ENCODE data around the gene ANKRD13C.

ANKRD13C gene

DNA sequence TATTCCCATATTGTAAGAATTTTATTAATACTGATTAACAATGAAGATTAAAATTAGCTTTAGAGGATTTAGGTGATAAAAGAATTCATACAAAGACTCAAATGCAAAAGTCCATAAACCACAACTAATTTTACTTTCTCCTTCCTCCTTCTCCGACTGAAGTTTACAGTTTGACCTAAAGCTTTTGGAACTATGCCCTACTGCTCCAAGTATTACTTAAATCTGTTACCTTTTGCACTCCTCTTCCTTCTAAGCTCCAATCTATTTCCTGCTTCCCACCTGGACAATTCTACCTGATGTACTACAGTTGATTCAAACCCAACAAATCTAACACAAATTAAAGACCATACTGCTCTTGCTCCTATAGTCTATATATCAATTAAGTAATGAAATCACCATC, 36.3 kb downstream of the ANKRD13C start:
- CTCF ChIA-PET, result no interaction called here
- POLR2A ChIA-PET, result interaction anchor here (0.9 kb wide), 1 partner anchor 11 kb away, joined by 3 read pairs; no protein-coding TSS in a partner anchor
- Histone ChIP-seq H3K36me3 (ENCODE audit: control insufficient read depth in 2 of 2, insufficient read depth in 1 of 2, low read length in 2 of 2) (peaks cover 4 to 5% of the 10 kb centered on the region in 2 experiments; a peak in 2 of 3 replicates), H3K9me3 (ENCODE audit: control insufficient read depth, insufficient read depth, low read depth, low read length) (no peaks in the 10 kb centered on the region), H3K27ac (ENCODE audit: extremely low read depth, low read depth, low read length) (no peak overlapping the region), H3K4me3 (ENCODE audit: low read depth, low read length) (no peak overlapping the region), H3K4me1 (ENCODE audit: control insufficient read depth, insufficient read depth, low read length) (peaks cover 6% of the 10 kb centered on the region)
- TF ChIP-seq ZNF658 (tag by site-specific recombination; IDR thresholded peaks at IDR 0.05) (no peak), ZNF624 (tag by site-specific recombination; IDR thresholded peaks at IDR 0.05) (no peak), KLF16 (tag by site-specific recombination; IDR thresholded peaks at IDR 0.05) (no peak)

- H3K9me3 ChIP-seq (ENCODE audit: control insufficient read depth, insufficient read depth, low read depth, low read length), result no peaks in the 10 kb centered on the region
- CTCF ChIA-PET, result no interaction called here
- POLR2A ChIA-PET, result no interaction called here
- no peak for TF ChIP-seq ZSCAN30 (tag by site-specific recombination; IDR thresholded peaks at IDR 0.05)
- TF ChIP-seq KLF10 (tag by site-specific recombination; IDR thresholded peaks at IDR 0.05), result no peak
- no peak for TF ChIP-seq YY1 (tag by site-specific recombination; IDR thresholded peaks at IDR 0.05)
- TF ChIP-seq ZNF26 (tag by site-specific recombination; IDR thresholded peaks at IDR 0.05), result no peak
- no peak for TF ChIP-seq ZNF530 (tag by site-specific recombination; IDR thresholded peaks at IDR 0.05; ENCODE audit: low read depth)
- TF ChIP-seq ZFP41 (tag by site-specific recombination; IDR thresholded peaks at IDR 0.05; ENCODE audit: borderline replicate concordance), result no peak
- no peak for TF ChIP-seq ZNF324 (tag by site-specific recombination; IDR thresholded peaks at IDR 0.05)
- no peak overlapping the region for H3K27ac ChIP-seq (ENCODE audit: extremely low read depth, low read depth, low read length)
- H3K36me3 ChIP-seq (ENCODE audit: control insufficient read depth in 2 of 2, insufficient read depth in 1 of 2, low read length in 2 of 2), result no peaks in the 10 kb centered on the region
- H3K4me3 ChIP-seq (ENCODE audit: low read depth, low read length), result no peak overlapping the region
- H3K4me1 ChIP-seq (ENCODE audit: control insufficient read depth, insufficient read depth, low read length), result peaks cover 6% of the 10 kb centered on the region
Observed at GRCh38 chr1:70317087-70317486, 37.4 kb downstream of the ANKRD13C start.

GRCh38 chr1:70315782-70316181, 38.7 kb downstream of the ANKRD13C start:
- CTCF ChIA-PET, result interaction anchor here (0.5 to 1.5 kb wide), 5 partner anchors 14 to 181 kb away, joined by 3 to 4 read pairs (median 3); no protein-coding TSS in a partner anchor

More at GRCh38 chr1:70315782-70316181, 38.7 kb downstream of the ANKRD13C start:
- POLR2A ChIA-PET, result interaction anchor here (1.8 kb wide), 1 partner anchor 37 kb away, joined by 6 read pairs; no protein-coding TSS in a partner anchor
- TF ChIP-seq SP3 (tag by site-specific recombination; IDR thresholded peaks at IDR 0.05) (no peak), ZNF830 (tag by site-specific recombination; IDR thresholded peaks at IDR 0.05; ENCODE audit: low read depth) (no peak), ZNF350 (tag by site-specific recombination; IDR thresholded peaks at IDR 0.05) (no peak), ZNF623 (tag by site-specific recombination; IDR thresholded peaks at IDR 0.05) (no peak), TCF7L2 (IDR thresholded peaks at IDR 0.05; ENCODE audit: borderline replicate concordance, low read depth, low read length) (no peak), BCL6B (tag by site-specific recombination; IDR thresholded peaks at IDR 0.05) (no peak)
- TF ChIP-seq, protein P1, sequence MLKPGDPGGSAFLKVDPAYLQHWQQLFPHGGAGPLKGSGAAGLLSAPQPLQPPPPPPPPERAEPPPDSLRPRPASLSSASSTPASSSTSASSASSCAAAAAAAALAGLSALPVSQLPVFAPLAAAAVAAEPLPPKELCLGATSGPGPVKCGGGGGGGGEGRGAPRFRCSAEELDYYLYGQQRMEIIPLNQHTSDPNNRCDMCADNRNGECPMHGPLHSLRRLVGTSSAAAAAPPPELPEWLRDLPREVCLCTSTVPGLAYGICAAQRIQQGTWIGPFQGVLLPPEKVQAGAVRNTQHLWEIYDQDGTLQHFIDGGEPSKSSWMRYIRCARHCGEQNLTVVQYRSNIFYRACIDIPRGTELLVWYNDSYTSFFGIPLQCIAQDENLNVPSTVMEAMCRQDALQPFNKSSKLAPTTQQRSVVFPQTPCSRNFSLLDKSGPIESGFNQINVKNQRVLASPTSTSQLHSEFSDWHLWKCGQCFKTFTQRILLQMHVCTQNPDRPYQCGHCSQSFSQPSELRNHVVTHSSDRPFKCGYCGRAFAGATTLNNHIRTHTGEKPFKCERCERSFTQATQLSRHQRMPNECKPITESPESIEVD (tag by site-specific recombination; IDR thresholded peaks at IDR 0.05), result peak; percentile 66
- no peaks in the 10 kb centered on the region for H3K9me3 ChIP-seq (ENCODE audit: control insufficient read depth, insufficient read depth, low read depth, low read length)
- H3K27ac ChIP-seq (ENCODE audit: extremely low read depth, low read depth, low read length), result no peak overlapping the region
- peaks cover 6% of the 10 kb centered on the region for H3K4me1 ChIP-seq (ENCODE audit: control insufficient read depth, insufficient read depth, low read length)
- no peak overlapping the region for H3K4me3 ChIP-seq (ENCODE audit: low read depth, low read length)
- H3K36me3 ChIP-seq (ENCODE audit: control insufficient read depth in 2 of 2, insufficient read depth in 1 of 2, low read length in 2 of 2), result no peaks in the 10 kb centered on the region; a peak in 1 of 3 replicates
